CD4-positive, alpha-beta T cell treated with Interleukin-17A for 1 hour (primary cell): Measurements from ENCODE around the gene PFKFB3.
"Not testable (repeated sequence)": the region's sequence is repeated elsewhere in the genome, so short reads cannot be mapped to it uniquely, and the experiment has no call there.

Experiments
- DNase-seq: peaks from one replicate; pipeline ENCODE4 v3.0.0-alpha.2; 2020

PFKFB3 gene

GRCh38 chr10:6202684-6203330 lies at the start of gene PFKFB3:
Gene PFKFB3, plus strand, starts transcription at chr10:6202932. Its CDS starts 329 bp downstream, at chr10:6203261.
- DNase-seq: peak; percentile 90

DNA sequence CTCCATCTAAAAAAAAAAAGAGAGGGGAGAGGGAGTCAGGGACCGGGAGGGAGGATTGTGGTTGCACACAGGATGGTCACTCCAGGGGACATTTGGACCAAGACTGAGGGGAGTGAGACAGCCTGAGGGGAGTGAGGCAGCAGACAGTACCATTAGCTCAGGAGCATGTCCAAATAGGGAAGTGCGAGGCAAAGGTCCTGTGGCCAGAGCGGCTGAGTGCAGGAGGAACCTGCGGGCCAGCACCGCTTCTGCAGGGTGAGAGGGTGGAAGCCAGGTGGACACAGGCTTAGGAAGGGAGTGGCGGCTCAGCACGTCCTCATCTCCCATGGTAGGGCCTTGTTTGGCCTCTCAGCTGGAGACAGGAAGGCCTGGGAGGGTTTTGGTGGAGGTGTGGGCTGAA lies 48.9 kb upstream of the PFKFB3 start:
- DNase-seq: no peak

- DNase-seq: no peak
These were observed 48.2 kb upstream of the PFKFB3 start for GRCh38 chr10:6154566-6154965.

GRCh38 chr10:6158276-6158675 lies 44.5 kb upstream of the PFKFB3 start:
- no peak for DNase-seq

DNA sequence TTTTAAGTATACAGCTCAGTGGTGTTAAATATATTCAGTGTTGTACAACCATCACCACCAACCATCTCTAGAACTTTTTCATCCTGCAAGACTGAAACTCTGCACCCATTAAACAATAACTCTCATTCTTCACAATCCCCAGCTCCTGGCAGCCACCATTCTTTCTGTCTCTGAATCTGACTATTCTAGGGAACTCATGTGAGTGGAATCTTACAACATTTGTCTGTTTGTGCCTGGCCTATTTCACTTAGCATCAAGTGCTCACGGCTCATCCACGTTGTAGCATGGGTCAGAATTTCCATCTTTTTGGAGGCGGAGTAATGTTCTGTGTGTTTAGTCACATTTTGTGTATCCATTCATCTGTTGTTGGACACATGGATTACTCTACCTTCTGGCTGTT lies 40.8 kb upstream of the PFKFB3 start:
- no peak for DNase-seq

DNA sequence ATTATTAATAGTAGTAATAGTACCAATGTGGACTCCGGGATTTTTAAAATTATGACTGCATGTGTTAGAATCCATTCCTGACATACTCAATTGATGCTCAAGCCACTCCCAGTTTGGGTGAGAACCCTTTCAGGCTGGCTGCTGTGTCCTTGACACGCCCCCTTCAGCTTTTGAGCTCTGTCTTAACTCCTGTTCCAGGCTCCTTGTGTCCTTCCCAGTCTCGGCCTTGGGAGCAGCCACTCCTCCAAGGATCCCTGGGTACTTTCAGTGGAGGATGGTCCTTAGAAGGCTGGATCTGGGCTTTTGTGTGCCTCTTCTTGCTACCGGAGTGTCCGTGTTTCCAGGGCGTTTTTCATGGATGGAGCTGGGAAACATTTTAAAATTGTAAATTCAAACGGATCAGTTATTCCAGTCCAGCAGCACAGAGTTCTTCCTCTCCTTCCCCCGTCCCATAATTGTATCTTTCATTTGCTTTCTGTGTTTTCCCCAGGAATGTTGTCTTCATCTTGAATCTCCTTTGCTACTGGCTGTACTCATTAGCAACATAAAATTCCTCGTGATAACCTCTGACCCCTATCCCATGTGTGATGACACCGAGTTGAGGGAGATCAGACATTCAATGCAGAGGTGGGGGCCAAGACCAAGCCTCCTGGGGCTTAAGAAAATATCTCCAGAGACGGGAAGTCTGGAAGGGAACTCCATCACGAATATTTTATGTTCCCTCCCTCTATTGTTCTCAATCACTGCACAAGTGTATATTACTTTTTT lies 40.0 kb upstream of the PFKFB3 start:
- no peak for DNase-seq

- DNase-seq: peak; percentile 92
These were observed 39.1 kb upstream of the PFKFB3 start for GRCh38 chr10:6163364-6164270.

- no peak for DNase-seq
These were observed 38.2 kb upstream of the PFKFB3 start for GRCh38 chr10:6164271-6165095.

DNA sequence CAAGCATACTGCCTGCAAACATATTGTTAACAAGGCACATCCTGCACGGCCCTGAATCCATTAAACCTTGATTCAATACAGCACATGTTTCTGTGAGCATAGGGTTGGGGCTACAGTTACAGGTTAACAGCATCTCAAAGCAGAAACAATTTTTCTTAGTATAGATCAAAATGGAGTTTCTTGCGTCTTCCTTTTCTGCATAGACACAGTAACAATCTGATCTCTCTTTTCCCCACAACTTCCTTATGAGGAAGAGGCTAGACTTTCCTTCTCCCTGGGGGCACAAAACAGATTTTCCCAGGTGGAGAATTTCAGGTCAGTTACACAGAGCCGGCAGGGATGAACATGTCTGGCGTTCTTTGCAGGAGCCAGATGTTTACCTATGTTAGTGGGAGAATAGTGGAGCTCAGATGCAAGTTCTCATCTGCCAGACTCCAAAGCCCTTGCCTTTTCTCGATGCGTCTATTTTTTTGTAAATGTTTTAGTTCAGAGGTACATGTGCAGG lies 37.5 kb upstream of the PFKFB3 start:
- DNase-seq: no peak

GRCh38 chr10:6165933-6166332 lies 36.8 kb upstream of the PFKFB3 start:
- not testable (repeated sequence) for DNase-seq

- no peak for DNase-seq
These were observed 35.3 kb upstream of the PFKFB3 start for GRCh38 chr10:6167456-6167855.

- no peak for DNase-seq
These were observed 34.6 kb upstream of the PFKFB3 start for GRCh38 chr10:6168084-6168483.

DNA sequence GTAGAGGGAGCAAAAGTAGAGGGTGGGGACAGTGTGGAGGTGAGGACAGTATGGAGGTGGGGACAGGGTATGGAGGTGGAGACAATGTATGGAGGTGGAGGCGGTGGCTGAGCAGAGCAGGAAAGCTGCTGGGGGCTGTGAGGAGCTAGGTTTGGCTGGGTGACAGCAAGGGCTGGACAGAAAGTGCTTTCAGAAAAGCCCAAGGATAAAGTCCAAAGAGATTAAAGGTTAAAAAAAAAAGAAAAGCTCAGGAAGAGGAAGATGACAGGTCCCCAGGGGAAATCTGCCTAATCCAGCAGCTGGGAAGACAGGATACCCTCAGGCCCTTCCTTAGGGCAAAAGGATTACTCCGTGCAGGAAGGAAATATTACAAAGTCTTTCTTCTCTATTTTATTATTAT lies 32.1 kb upstream of the PFKFB3 start:
- DNase-seq: no peak

DNA sequence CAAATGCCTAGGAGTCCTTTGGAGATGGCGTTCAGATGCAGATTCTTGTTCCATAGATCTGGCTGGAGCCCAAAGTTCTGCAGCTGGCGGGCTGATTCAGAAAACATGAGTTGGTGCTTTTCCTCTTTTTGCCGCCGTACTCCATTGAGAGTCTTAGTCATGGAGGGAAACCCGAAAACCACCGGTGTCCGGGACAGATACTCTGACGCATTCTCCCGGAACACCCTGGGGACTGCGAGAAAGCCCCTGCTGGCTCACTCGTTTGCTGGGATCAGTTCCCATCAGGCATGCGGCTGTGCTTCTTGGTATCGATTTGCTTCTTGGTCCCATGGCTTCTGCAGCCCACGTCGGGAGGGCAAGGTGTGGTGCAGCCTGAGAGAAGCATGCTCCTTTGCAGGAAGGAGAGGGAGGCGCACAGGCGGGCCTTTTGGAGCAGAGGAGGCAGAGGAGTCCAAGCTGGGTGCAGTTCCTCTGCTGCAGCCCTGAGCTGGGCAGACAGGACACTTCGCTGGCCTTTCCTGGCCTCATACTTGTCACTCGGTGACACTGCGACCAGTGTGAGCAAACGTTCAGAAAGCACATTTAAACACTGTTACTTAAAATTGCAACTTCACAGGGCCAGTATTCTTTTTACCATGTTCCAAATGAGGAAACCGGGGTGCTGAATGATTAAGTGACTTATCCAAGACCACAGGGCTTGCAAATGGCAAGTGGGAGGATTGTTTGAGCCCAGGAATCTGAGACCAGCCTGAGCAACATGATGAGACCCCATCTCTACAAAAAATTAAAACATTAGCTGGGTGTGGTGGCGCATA lies 30.6 kb upstream of the PFKFB3 start:
- no peak for DNase-seq

- peak; percentile 71 for DNase-seq
These were observed 29.5 kb upstream of the PFKFB3 start for GRCh38 chr10:6173203-6173602.

- DNase-seq: no peak
These were observed 28.4 kb upstream of the PFKFB3 start for GRCh38 chr10:6174201-6174874.

DNA sequence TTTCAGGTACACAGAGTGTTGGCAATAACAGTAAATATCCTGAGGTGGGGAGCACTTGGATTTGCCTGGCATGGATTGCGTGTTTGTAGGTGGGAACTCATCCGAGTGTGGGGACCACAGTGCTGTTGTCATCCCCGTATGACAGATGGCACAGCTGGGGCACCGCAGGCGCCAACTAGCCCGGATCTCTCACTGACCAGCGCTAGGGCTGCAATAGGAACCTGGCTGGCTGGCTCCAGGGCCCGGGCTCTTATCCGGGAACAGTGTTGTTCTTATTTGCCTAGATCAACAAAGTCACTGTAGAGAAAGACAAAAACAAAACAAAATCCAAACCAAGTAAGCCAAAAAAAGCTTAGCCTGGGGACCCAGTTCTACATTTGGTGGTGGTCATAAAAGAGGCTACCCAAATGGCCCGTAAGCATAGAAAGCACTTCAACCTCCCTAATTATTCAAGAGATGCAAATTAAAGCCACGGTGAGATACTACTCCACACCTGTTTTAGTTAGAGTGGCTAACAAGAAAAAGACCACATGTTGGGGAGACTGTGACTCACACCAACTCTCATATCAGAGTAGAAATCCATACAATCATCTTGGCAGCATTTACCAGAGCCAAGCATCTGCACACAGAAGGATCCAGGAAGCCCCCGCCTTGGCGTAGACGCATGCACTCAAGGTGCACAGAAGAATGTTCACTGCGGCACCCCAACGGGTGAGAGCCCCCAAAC lies 27.2 kb upstream of the PFKFB3 start:
- DNase-seq: no peak

- no peak for DNase-seq
These were observed 26.0 kb upstream of the PFKFB3 start for GRCh38 chr10:6176691-6177231.

GRCh38 chr10:6177880-6178281 lies 24.9 kb upstream of the PFKFB3 start:
- DNase-seq: no peak

DNA sequence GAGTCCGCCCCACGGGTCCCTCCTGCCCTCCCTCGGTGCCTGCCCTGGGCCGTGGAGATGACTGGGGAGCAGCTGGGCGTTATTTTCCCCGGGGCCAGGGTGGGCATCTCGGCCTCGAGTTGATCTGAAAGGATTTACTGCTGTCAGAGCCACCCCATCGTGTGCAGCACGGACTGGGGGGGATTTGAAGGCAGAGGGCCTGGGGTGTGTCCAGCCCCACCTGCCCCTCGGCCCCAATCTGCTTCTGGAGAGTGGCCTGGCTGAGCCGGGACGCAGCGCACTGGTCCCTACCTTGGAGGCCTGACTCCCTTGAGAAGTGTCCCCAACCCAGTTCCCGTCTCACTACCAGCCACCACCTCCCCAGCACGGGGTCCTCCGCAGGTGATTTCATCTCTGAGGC lies 24.2 kb upstream of the PFKFB3 start:
- DNase-seq: no peak
